ENCODE data around the gene FAM184A.
"Not testable (repeated sequence)": the region's sequence is repeated elsewhere in the genome, so short reads cannot be mapped to it uniquely, and the experiment has no call there.

Gene FAM184A

GRCh38 chr6:119027465-119027864 is 51.0 kb downstream of the FAM184A start:
- no peak for DNase-seq (ENCODE audit: low read depth)
- H3K4me3 ChIP-seq (ENCODE audit: low read depth, low read length) = no peak overlapping the region

DNA sequence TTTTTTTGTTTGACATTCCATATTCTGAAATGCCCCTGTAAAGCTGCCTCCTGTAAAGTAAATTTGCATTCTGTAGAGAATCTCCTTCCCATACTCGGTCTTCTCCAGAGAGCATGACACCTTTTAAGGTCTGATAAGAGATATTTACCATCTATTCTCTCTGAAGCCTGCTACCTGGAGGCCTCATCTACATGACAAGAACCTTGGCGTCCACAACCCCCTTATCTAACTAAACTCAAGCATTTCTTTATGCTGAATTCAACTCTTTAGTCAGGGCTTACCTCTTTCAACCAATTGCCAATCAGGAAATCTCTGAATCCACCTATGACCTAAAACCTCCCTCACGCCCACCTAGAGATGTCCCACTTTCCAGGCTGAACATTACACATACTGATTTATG is 51.6 kb downstream of the FAM184A start:
- DNase-seq (ENCODE audit: low read depth) = no peak
- H3K4me3 ChIP-seq (ENCODE audit: low read depth, low read length) = no peak overlapping the region

DNA sequence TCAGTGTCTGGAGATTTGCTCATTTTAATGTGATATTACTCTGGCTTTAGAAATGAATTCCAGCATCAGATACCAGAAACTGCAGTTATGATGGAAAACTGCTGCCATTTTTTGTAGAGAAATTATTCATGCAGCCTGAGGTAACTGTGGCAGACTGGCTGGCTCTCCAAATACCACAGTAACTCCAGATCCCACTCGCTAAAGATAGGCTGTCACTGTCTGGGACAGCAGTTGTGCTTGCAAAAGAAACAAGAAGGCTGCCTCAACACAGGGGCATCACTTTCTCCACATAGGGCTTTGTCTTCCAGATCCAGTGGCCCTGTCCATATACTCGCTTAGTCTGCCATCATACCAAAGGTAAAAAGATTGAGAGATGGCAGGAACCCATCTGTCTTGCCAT is 52.7 kb downstream of the FAM184A start:
- no peak for DNase-seq (ENCODE audit: low read depth)
- H3K4me3 ChIP-seq (ENCODE audit: low read depth, low read length) = no peak overlapping the region

DNA sequence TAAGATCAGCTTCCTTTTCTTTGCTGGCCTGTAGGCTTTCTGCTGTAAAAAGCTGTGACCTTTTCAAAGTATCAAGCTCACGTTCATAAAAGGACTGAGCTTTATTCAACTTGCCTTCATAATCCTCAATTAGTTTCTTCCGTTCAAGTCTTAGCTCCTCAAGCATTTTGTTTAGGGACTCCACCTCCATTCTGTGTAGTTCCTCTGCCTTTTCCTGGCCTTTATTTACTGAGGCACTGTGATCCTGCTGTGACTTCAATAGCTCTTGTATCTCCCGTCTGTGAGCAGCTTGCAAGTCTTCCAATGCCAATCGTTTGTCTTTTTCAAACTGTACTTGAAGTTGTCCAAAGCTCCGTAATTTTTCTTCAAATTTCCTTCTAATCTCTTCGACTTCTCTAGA is 54.4 kb downstream of the FAM184A start:
- DNase-seq (ENCODE audit: low read depth) = no peak
- no peak overlapping the region for H3K4me3 ChIP-seq (ENCODE audit: low read depth, low read length)

DNA sequence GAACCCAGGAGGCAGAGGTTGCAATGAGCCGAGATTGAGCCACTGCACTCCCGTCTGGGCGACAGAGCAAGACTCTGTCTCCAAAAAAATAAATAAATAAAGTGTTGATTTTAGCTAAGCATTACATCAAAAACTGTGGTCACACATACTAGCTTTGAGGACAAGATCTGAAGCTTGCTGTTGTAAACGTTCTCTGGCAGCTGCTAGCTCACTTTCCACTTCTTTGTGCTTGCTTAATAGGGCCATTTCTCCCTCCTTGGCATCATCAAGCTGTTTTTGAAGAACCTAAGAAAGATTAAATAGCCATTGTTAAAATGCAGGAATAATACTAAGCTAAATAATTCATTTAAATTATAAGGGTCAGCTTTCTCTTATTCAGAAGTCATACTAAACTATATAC is 55.7 kb downstream of the FAM184A start:
- H3K4me3 ChIP-seq (ENCODE audit: low read depth, low read length) = no peak overlapping the region
- DNase-seq (ENCODE audit: low read depth) = no peak

GRCh38 chr6:119020597-119021561 is 57.6 kb downstream of the FAM184A start:
- no peak for DNase-seq (ENCODE audit: low read depth)
- H3K4me3 ChIP-seq (ENCODE audit: low read depth, low read length) = no peak overlapping the region

GRCh38 chr6:119015165-119015564 is 63.3 kb downstream of the FAM184A start:
- DNase-seq (ENCODE audit: low read depth); H3K4me3 ChIP-seq (ENCODE audit: low read depth, low read length): not testable (repeated sequence)

GRCh38 chr6:119012521-119012920 is 65.9 kb downstream of the FAM184A start:
- DNase-seq (ENCODE audit: low read depth) = no peak
- H3K4me3 ChIP-seq (ENCODE audit: low read depth, low read length) = no peak overlapping the region

DNA sequence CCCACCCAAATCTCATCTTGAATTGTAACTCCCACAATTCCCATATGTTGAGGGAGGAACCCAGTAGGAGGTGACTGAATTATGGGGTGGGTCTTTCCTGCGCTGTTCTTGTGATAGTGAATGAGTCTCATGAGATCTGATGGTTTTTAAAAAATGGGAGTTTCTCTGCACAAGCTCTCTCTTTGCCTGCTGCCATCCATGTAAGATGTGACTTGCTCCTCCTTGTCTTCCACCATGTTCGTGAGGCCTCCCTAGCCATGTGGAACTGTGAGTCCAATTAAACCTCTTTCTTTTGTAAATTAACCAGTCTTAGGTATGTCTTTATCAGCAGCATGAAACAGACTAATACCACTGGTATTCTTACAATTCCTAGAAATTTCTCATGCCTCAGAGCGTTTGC is 69.2 kb downstream of the FAM184A start:
- H3K4me3 ChIP-seq (ENCODE audit: low read depth, low read length); DNase-seq (ENCODE audit: low read depth): not testable (repeated sequence)

GRCh38 chr6:119006974-119007373 is 71.5 kb downstream of the FAM184A start:
- no peak for DNase-seq (ENCODE audit: low read depth)
- H3K4me3 ChIP-seq (ENCODE audit: low read depth, low read length) = no peak overlapping the region

- no peak overlapping the region for H3K4me3 ChIP-seq (ENCODE audit: low read depth, low read length)
- DNase-seq (ENCODE audit: low read depth) = no peak
Measured at GRCh38 chr6:119002069-119002468, 76.4 kb downstream of the FAM184A start.

DNA sequence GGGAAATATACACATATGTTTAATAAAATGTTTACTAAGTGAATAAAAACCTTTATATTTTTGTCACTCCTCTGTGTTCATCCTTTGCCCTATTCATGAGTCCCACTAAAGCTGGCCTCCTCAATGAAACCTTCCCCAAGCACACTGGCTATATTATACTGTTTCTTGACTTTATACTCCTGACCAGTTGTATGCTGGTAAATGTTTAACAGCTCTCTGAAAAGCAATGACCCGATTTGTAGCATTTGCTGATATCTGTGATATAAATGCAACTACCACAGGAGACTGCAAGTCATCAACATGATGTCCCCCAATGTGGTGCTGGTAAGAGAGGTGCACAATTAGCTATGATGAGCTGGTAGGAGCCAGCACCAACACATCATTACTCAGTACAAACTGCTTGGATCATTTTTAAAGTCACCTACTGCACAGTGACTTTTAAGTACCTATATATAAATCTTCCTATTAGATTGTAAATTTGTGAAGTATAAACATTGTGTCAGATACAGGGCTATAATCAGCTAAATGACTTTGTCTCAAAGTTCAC is 78.9 kb downstream of the FAM184A start:
- no peak overlapping the region for H3K4me3 ChIP-seq (ENCODE audit: low read depth, low read length)
- DNase-seq (ENCODE audit: low read depth) = no peak

DNA sequence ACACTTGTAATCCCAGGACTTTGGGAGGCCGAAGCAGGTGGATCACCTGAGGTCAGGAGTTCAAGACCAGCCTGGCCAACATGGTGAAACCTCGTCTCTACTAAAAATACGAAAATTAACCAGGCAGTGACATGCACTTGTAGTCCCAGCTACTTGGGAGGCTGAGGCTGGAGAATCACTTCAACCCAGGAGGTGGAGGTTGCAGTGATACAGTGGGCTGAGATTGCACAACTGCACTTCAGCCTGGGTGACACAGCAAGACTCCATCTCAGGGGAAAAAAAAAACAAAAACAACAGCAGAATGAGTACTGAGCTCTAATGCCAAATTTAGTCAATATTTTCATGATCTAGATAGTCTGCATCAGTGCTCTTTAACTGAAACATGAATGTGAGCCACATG is 81.0 kb downstream of the FAM184A start:
- H3K4me3 ChIP-seq (ENCODE audit: low read depth, low read length); DNase-seq (ENCODE audit: low read depth): not testable (repeated sequence)

DNA sequence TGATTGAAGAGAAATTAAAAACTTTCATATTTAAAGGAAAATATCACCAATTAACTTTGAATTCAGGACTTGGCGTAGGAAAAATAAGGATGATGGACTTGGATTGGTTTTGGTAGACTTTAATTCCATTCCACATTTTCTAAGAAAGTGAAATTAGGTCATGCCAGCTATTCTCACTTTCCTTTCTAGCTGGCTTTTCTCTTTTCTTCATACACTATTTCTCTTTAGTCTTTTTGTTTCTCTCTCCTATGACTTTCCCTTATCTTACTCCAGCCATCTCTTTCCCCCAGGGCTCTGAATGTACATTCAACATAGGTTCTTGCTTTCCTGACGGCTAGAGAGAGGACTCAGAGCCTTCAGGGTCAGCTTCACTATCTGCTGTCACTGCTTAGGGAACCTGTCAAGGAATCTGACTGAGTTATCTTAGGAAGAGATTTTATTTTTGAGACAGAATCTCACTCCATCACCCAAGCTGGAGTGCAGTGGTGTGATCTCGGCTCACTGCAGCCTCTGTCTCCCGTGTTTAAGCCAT is 82.1 kb downstream of the FAM184A start:
- DNase-seq (ENCODE audit: low read depth) = no peak
- no peak overlapping the region for H3K4me3 ChIP-seq (ENCODE audit: low read depth, low read length)

DNA sequence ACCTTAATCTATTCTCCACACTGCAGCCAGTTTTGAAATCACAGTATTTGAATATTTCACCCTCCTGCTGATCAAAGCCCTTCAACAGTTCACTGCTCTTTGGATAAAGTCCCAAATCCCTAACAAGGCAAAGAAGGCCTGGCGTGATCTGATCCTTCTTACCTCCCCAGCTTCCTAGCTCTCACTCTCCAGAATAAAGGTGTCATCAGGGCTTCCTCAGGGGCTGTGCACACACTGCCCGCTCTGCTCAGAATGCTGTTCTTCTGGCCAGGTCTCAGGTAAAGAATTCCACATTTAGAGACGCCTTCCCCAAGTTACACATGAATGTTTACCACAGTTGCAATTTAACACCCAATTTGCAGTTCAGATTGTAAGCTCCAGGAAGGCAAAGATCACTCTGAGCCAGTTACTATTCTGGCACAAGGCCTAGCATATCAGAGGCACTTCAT is 84.6 kb downstream of the FAM184A start:
- no peak overlapping the region for H3K4me3 ChIP-seq (ENCODE audit: low read depth, low read length)
- DNase-seq (ENCODE audit: low read depth) = no peak

GRCh38 chr6:118993358-118993757 is 85.1 kb downstream of the FAM184A start:
- no peak overlapping the region for H3K4me3 ChIP-seq (ENCODE audit: low read depth, low read length)
- DNase-seq (ENCODE audit: low read depth) = no peak

DNA sequence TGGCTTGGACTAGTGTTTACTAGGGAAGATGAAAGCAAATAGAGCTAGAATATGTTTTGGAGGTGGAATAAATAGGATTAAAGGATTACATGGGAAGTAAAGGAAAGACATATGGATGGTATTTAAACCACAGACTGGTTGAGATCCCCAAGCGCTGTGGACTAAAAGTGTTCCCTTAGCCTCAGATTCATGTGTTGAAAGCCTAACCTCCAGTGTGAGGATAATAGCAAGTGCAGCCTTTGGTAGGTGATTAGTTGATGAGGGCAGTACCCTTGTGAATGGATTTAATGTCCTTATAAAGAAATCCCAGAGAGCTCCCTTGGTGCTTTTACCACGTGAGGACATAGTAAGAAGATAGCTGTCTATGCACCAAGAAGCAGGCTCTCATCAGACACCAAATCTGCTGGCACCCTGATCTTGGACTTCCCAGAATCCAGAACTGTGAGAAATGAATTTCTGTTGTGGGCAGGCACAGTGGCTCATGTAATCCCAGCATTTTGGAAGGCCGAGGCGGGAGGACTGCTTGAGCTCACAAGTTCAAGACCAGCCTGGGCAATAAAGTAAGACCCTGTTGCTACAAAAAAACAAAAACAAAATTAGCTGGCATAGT is 86.2 kb downstream of the FAM184A start:
- no peak for DNase-seq (ENCODE audit: low read depth)
- no peak overlapping the region for H3K4me3 ChIP-seq (ENCODE audit: low read depth, low read length)

DNA sequence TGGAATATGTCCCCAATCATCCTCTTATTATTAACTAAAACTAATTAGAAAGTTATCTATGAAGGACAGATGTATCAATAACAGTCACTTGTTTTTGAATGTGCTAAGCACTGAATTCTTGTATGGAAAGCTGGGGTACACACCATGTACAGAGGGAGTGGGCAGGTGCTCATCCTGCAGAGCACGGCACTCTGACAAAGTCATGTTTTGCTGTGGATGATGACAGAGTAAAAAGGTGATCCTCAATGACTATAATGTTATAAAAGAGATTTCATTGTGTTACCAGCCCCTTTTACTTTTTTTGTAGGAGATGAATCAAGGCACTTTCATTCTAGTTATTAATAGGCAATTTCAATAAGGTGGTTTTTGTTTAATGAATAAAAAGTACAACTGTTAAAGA is 92.2 kb downstream of the FAM184A start:
- no peak overlapping the region for H3K4me3 ChIP-seq (ENCODE audit: low read depth, low read length)
- DNase-seq (ENCODE audit: low read depth) = no peak

- H3K4me3 ChIP-seq (ENCODE audit: low read depth, low read length) = no peak overlapping the region
- no peak for DNase-seq (ENCODE audit: low read depth)
Measured at GRCh38 chr6:118985123-118985830, 93.2 kb downstream of the FAM184A start.

DNA sequence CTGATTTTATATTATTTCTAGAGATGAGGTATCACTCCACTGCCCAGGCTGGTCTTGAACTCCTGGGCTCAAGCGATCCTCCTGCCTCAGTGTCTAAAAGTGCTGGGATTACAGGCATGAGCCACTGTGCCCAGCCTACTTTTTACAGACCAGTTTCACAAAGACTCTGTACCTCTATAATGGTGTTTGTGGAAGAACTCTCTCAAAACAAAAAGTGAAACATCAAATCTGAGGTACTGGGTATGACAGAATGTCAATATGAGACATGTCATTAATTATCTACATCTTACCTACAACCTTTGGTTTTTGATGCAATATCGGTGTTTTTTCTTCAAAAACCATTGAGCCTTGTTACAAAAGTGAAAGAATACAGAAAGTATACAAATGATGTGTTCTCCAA is 94.1 kb downstream of the FAM184A start:
- no peak overlapping the region for H3K4me3 ChIP-seq (ENCODE audit: low read depth, low read length)
- DNase-seq (ENCODE audit: low read depth) = no peak
